Stimulated activated CD4-positive, alpha-beta T cell treated with anti-CD3 and anti-CD28 coated beads, Interleukin-12 subunit alpha, Interleukin-12 subunit beta, amount 100 ng/mL, for 4 hours (primary cell): ENCODE data around the gene ASCL1.

ENCODE experiments used
- DNase-seq: peaks from one replicate; pipeline ENCODE4 v3.0.0-alpha.2; 2020

ASCL1 gene

GRCh38 chr12:102953221-102953620 lies 4.3 kb upstream of the ASCL1 start:
- DNase-seq, result no peak

GRCh38 chr12:102954134-102954533 lies 3.3 kb upstream of the ASCL1 start:
- DNase-seq, result no peak

- no peak for DNase-seq
Observed at GRCh38 chr12:102955926-102956737, 1.3 kb upstream of the ASCL1 start.

GRCh38 chr12:102956738-102957327 lies 641 bp upstream of the ASCL1 start:
- no peak for DNase-seq

GRCh38 chr12:102958073-102958829 lies 777 bp downstream of the ASCL1 start:
- no peak for DNase-seq

GRCh38 chr12:102958830-102959176 lies 1.3 kb downstream of the ASCL1 start:
- no peak for DNase-seq

- DNase-seq, result no peak
Observed at GRCh38 chr12:102959391-102959790, 1.9 kb downstream of the ASCL1 start.

- no peak for DNase-seq
Observed at GRCh38 chr12:102960766-102961465, 3.4 kb downstream of the ASCL1 start.

GRCh38 chr12:102961466-102961855 lies 4.0 kb downstream of the ASCL1 start:
- DNase-seq, result no peak

GRCh38 chr12:102962532-102962931 lies 5.1 kb downstream of the ASCL1 start:
- no peak for DNase-seq

- DNase-seq, result no peak
Observed at GRCh38 chr12:102962986-102963385, 5.5 kb downstream of the ASCL1 start.

GRCh38 chr12:102963796-102964195 lies 6.3 kb downstream of the ASCL1 start:
- DNase-seq, result no peak

- DNase-seq, result no peak
Observed at GRCh38 chr12:102964872-102965271, 7.4 kb downstream of the ASCL1 start.

GRCh38 chr12:102965281-102966155 lies 8.0 kb downstream of the ASCL1 start:
- DNase-seq, result no peak

- no peak for DNase-seq
Observed at GRCh38 chr12:102966200-102966863, 8.9 kb downstream of the ASCL1 start.

- no peak for DNase-seq
Observed at GRCh38 chr12:102970780-102971179, 13.3 kb downstream of the ASCL1 start.

GRCh38 chr12:102971227-102971626 lies 13.8 kb downstream of the ASCL1 start:
- DNase-seq, result no peak

GRCh38 chr12:102973583-102973982 lies 16.1 kb downstream of the ASCL1 start:
- DNase-seq, result no peak

GRCh38 chr12:102976609-102977280 lies 19.3 kb downstream of the ASCL1 start:
- no peak for DNase-seq

GRCh38 chr12:102977945-102978706 lies 20.7 kb downstream of the ASCL1 start:
- DNase-seq, result no peak
